ENCODE results near the gene C3orf22. TPM values are rescaled to one million over a fixed set of nuclear protein-coding genes. Genes with fewer than 3 reads are reported as not detected.

The C3orf22 gene
- total RNA-seq, 1 donor = not detected

GRCh38 chr3:126582311-126582710, 23.6 kb upstream of the C3orf22 start:
- no peak overlapping the region for H3K4me3 ChIP-seq (ENCODE audit: low read depth, low read length)
- no peak for TF ChIP-seq CTCF (IDR thresholded peaks at IDR 0.05; ENCODE audit: insufficient read depth, low read depth, low read length)
- DNase-seq (ENCODE audit: low read depth) = no peak

- TF ChIP-seq CTCF (IDR thresholded peaks at IDR 0.05; ENCODE audit: insufficient read depth, low read depth, low read length) = no peak
Measured at GRCh38 chr3:126581569-126581968, 22.8 kb upstream of the C3orf22 start.

DNA sequence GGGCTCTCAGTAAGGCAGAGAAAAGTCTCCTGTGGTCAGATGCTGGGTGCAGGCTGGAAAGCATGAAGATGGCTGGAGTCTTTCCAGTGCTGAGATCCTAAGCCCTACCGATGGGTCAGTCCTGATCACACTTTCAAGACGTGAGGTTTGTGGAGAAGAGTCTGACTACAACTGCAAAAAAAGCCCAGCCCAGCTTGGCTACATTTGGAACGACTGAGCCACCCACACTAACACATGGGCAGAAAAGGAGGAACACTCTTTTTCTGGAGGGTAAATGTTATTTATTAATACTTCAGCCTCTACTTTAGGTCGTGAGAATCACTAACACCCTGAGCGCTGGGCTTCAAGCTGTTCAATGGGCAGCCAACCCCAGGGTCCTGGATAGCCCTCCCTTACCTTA, 22.0 kb upstream of the C3orf22 start:
- no peak for DNase-seq (ENCODE audit: low read depth)
- TF ChIP-seq CTCF (IDR thresholded peaks at IDR 0.05; ENCODE audit: insufficient read depth, low read depth, low read length) = no peak
- H3K4me3 ChIP-seq (ENCODE audit: low read depth, low read length) = no peak overlapping the region

More at GRCh38 chr3:126581569-126581968, 22.8 kb upstream of the C3orf22 start:
- DNase-seq (ENCODE audit: low read depth) = no peak
- H3K4me3 ChIP-seq (ENCODE audit: low read depth, low read length) = no peak overlapping the region

DNA sequence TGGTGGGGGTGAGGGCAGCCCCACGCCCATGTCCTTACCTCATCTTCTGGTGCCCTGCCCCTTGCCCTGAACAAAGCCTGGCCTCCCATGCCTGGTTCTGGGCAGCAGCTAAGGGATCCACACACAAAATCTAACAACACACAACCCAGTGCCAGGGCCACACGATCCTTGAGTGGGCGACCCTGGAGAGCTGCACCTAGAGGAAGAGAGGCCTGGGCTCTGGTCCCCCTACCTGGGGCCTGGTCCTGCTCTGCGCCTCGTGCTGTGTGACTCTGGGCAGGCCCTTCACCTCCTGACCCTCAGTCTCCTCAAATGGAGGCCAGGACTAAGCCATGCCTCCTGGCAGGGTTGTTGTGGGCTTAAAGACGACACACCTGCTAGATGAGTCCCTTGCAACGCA, 20.0 kb upstream of the C3orf22 start:
- no peak for DNase-seq (ENCODE audit: low read depth)
- no peak overlapping the region for H3K4me3 ChIP-seq (ENCODE audit: low read depth, low read length)
- no peak for TF ChIP-seq CTCF (IDR thresholded peaks at IDR 0.05; ENCODE audit: insufficient read depth, low read depth, low read length)

- H3K4me3 ChIP-seq (ENCODE audit: low read depth, low read length) = no peak overlapping the region
- no peak for DNase-seq (ENCODE audit: low read depth)
- TF ChIP-seq CTCF (IDR thresholded peaks at IDR 0.05; ENCODE audit: insufficient read depth, low read depth, low read length) = no peak
Measured at GRCh38 chr3:126577261-126577660, 18.5 kb upstream of the C3orf22 start.

- peak; percentile 31 for DNase-seq (ENCODE audit: low read depth)
- no peak overlapping the region for H3K4me3 ChIP-seq (ENCODE audit: low read depth, low read length)
- no peak for TF ChIP-seq CTCF (IDR thresholded peaks at IDR 0.05; ENCODE audit: insufficient read depth, low read depth, low read length)
Measured at GRCh38 chr3:126573492-126574117, 14.9 kb upstream of the C3orf22 start.

GRCh38 chr3:126571078-126571477, 12.3 kb upstream of the C3orf22 start:
- DNase-seq (ENCODE audit: low read depth) = no peak
- no peak overlapping the region for H3K4me3 ChIP-seq (ENCODE audit: low read depth, low read length)
- TF ChIP-seq CTCF (IDR thresholded peaks at IDR 0.05; ENCODE audit: insufficient read depth, low read depth, low read length) = no peak
